ENCODE measurements around the gene PTPRT. TPM values are rescaled to one million over a fixed set of nuclear protein-coding genes. Genes with fewer than 3 reads are reported as not detected.

Gene PTPRT
- total RNA-seq, 1 experiment from 2014 or later: 0.13 TPM

- no peaks in the 10 kb centered on the region for H3K79me1 ChIP-seq (ENCODE audit: insufficient read depth, low read depth, low read length, poor library complexity, severe bottlenecking)
- Mint-ChIP-seq H3K4me3 (no peak overlapping the region), H3K27ac (no peak overlapping the region), H3K27me3 (ENCODE audit: low read depth) (peaks cover 2% of the 10 kb centered on the region; the same call in 1 of the 2 replicates), H3K9me3 (no peaks in the 10 kb centered on the region), H3K4me1 (peaks cover 5 to 8% of the 10 kb centered on the region in 2 experiments; a peak in 2 of 4 replicates), H3K36me3 (ENCODE audit: insufficient read depth in 1 of 3, low read depth in 3 of 3) (no peaks in the 10 kb centered on the region)
- no peak overlapping the region for H3K9ac ChIP-seq (ENCODE audit: extremely low read depth, insufficient read length, low read length)
- no peak overlapping the region for H3K14ac ChIP-seq (ENCODE audit: insufficient read depth, low read length)
- no peak overlapping the region for H2AK5ac ChIP-seq (ENCODE audit: insufficient read length, low read length)
- H2BK5ac ChIP-seq (ENCODE audit: insufficient read length, low read length): no peak overlapping the region
- H3K4me1 ChIP-seq (ENCODE audit: insufficient read depth, low read length): no peaks in the 10 kb centered on the region
- no peak overlapping the region for H3K4me2 ChIP-seq (ENCODE audit: insufficient read depth, insufficient read length, low read length)
- H2AFZ ChIP-seq (ENCODE audit: low read length): no peak overlapping the region
- H4K8ac ChIP-seq (replicated peaks; ENCODE audit: insufficient read length, low read depth, low read length): no peak overlapping the region
- H3K23ac ChIP-seq (ENCODE audit: insufficient read length, low read depth, low read length): no peak overlapping the region
- H3K9me3 ChIP-seq (ENCODE audit: control insufficient read depth, low read depth, low read length): no peaks in the 10 kb centered on the region
- no peaks in the 10 kb centered on the region for H3K79me2 ChIP-seq (ENCODE audit: insufficient read depth, low read length)
- no peak overlapping the region for H3K18ac ChIP-seq (ENCODE audit: insufficient read length, low read depth, low read length)
- H3K56ac ChIP-seq (ENCODE audit: insufficient read length, low read depth, low read length): no peak overlapping the region
- no peaks in the 10 kb centered on the region for H4K20me1 ChIP-seq (ENCODE audit: control insufficient read depth, insufficient read depth, insufficient read length)
- H4K5ac ChIP-seq (ENCODE audit: insufficient read length, low read depth, low read length): no peak overlapping the region
- H3K4ac ChIP-seq (ENCODE audit: low read depth, low read length): no peak overlapping the region
- no peak for DNase-seq
- TF ChIP-seq CTCF (conservative IDR thresholded peaks at IDR 0.05): no peak
- no peak overlapping the region for H3K27ac ChIP-seq (ENCODE audit: insufficient read length, low read depth, low read length)
- H3K23me2 ChIP-seq (ENCODE audit: insufficient read length, low read depth, low read length, poor library complexity, severe bottlenecking): no peaks in the 10 kb centered on the region
- H3T11ph ChIP-seq (ENCODE audit: low read length): no peak overlapping the region
- no peak overlapping the region for H2BK12ac ChIP-seq (ENCODE audit: insufficient read length, low read depth, low read length)
- no peak overlapping the region for H2BK20ac ChIP-seq (ENCODE audit: low read depth, low read length, poor library complexity, severe bottlenecking)
- no peak overlapping the region for H2BK120ac ChIP-seq (ENCODE audit: low read depth, low read length, poor library complexity, severe bottlenecking)
- H3K27me3 ChIP-seq (ENCODE audit: insufficient read depth, low read length): no peaks in the 10 kb centered on the region
- H2BK15ac ChIP-seq (ENCODE audit: low read depth, low read length): no peak overlapping the region
- no CpG with 5 or more reads among the region's 7 CpGs for WGBS (ENCODE audit: extremely low coverage, insufficient read length, low lambda C conversion rate)
- H4K91ac ChIP-seq (ENCODE audit: insufficient read length, low read depth, low read length): no peak overlapping the region
Observed at GRCh38 chr20:42775037-42775436, 414.7 kb downstream of the PTPRT start.
